ENCODE results near the gene FGGY.

Gene FGGY

GRCh38 chr1:59692591-59692990 lies 395.7 kb downstream of the FGGY start:
- Histone ChIP-seq H3K4me1 (ENCODE audit: control insufficient read depth, insufficient read depth, low read length) (peaks cover 6% of the 10 kb centered on the region), H3K9me3 (ENCODE audit: control insufficient read depth, low read length) (no peaks in the 10 kb centered on the region), H3K27me3 (ENCODE audit: control insufficient read depth, insufficient read depth, low read length, poor library complexity, severe bottlenecking) (no peaks in the 10 kb centered on the region), H3K36me3 (ENCODE audit: control insufficient read depth, insufficient read depth, low read length) (no peaks in the 10 kb centered on the region), H3K27ac (ENCODE audit: insufficient read depth, low read depth, low read length, poor library complexity, severe bottlenecking) (no peak overlapping the region), H3K4me3 (ENCODE audit: insufficient read depth, low read depth, low read length) (no peak overlapping the region)
- 85 to 93% methylated on average over 5 of the region's 5 CpGs for WGBS, 2 experiments

GRCh38 chr1:59693406-59693805 lies 396.5 kb downstream of the FGGY start:
- H3K9me3 ChIP-seq (ENCODE audit: control insufficient read depth, low read length) = no peaks in the 10 kb centered on the region
- peaks cover 14% of the 10 kb centered on the region for H3K4me1 ChIP-seq (ENCODE audit: control insufficient read depth, insufficient read depth, low read length)
- H3K36me3 ChIP-seq (ENCODE audit: control insufficient read depth, insufficient read depth, low read length) = no peaks in the 10 kb centered on the region
- 92 to 97% methylated on average over 5 of the region's 5 CpGs for WGBS, 2 experiments
- no peak overlapping the region for H3K4me3 ChIP-seq (ENCODE audit: insufficient read depth, low read depth, low read length)
- no peak overlapping the region for H3K27ac ChIP-seq (ENCODE audit: insufficient read depth, low read depth, low read length, poor library complexity, severe bottlenecking)
- H3K27me3 ChIP-seq (ENCODE audit: control insufficient read depth, insufficient read depth, low read length, poor library complexity, severe bottlenecking) = no peaks in the 10 kb centered on the region

GRCh38 chr1:59695252-59695651 lies 398.4 kb downstream of the FGGY start:
- no peak overlapping the region for H3K4me3 ChIP-seq (ENCODE audit: insufficient read depth, low read depth, low read length)
- H3K4me1 ChIP-seq (ENCODE audit: control insufficient read depth, insufficient read depth, low read length) = peaks cover 20% of the 10 kb centered on the region
- H3K27me3 ChIP-seq (ENCODE audit: control insufficient read depth, insufficient read depth, low read length, poor library complexity, severe bottlenecking) = no peaks in the 10 kb centered on the region
- 87 to 95% methylated on average over 5 of the region's 5 CpGs for WGBS, 2 experiments
- no peaks in the 10 kb centered on the region for H3K9me3 ChIP-seq (ENCODE audit: control insufficient read depth, low read length)
- no peak overlapping the region for H3K27ac ChIP-seq (ENCODE audit: insufficient read depth, low read depth, low read length, poor library complexity, severe bottlenecking)
- no peaks in the 10 kb centered on the region for H3K36me3 ChIP-seq (ENCODE audit: control insufficient read depth, insufficient read depth, low read length)

GRCh38 chr1:59696421-59697115 lies 399.7 kb downstream of the FGGY start:
- H3K4me1 ChIP-seq (ENCODE audit: control insufficient read depth, insufficient read depth, low read length) = peaks cover 20% of the 10 kb centered on the region
- no peaks in the 10 kb centered on the region for H3K9me3 ChIP-seq (ENCODE audit: control insufficient read depth, low read length)
- H3K4me3 ChIP-seq (ENCODE audit: insufficient read depth, low read depth, low read length) = no peak overlapping the region
- no peaks in the 10 kb centered on the region for H3K27me3 ChIP-seq (ENCODE audit: control insufficient read depth, insufficient read depth, low read length, poor library complexity, severe bottlenecking)
- 91 to 95% methylated on average over 8 of the region's 8 CpGs for WGBS, 2 experiments
- H3K27ac ChIP-seq (ENCODE audit: insufficient read depth, low read depth, low read length, poor library complexity, severe bottlenecking) = no peak overlapping the region
- H3K36me3 ChIP-seq (ENCODE audit: control insufficient read depth, insufficient read depth, low read length) = no peaks in the 10 kb centered on the region

- Histone ChIP-seq H3K9me3 (ENCODE audit: control insufficient read depth, low read length) (no peaks in the 10 kb centered on the region), H3K4me1 (ENCODE audit: control insufficient read depth, insufficient read depth, low read length) (peaks cover 20% of the 10 kb centered on the region), H3K27ac (ENCODE audit: insufficient read depth, low read depth, low read length, poor library complexity, severe bottlenecking) (no peak overlapping the region), H3K27me3 (ENCODE audit: control insufficient read depth, insufficient read depth, low read length, poor library complexity, severe bottlenecking) (no peaks in the 10 kb centered on the region), H3K4me3 (ENCODE audit: insufficient read depth, low read depth, low read length) (no peak overlapping the region), H3K36me3 (ENCODE audit: control insufficient read depth, insufficient read depth, low read length) (no peaks in the 10 kb centered on the region)
- 83 to 95% methylated on average over 7 of the region's 8 CpGs for WGBS, 2 experiments
Observed at GRCh38 chr1:59697150-59697800, 400.4 kb downstream of the FGGY start.

GRCh38 chr1:59698386-59698785 lies 401.5 kb downstream of the FGGY start:
- Histone ChIP-seq H3K4me1 (ENCODE audit: control insufficient read depth, insufficient read depth, low read length) (peaks cover 20% of the 10 kb centered on the region), H3K27ac (ENCODE audit: insufficient read depth, low read depth, low read length, poor library complexity, severe bottlenecking) (no peak overlapping the region), H3K4me3 (ENCODE audit: insufficient read depth, low read depth, low read length) (no peak overlapping the region), H3K36me3 (ENCODE audit: control insufficient read depth, insufficient read depth, low read length) (no peaks in the 10 kb centered on the region), H3K27me3 (ENCODE audit: control insufficient read depth, insufficient read depth, low read length, poor library complexity, severe bottlenecking) (no peaks in the 10 kb centered on the region), H3K9me3 (ENCODE audit: control insufficient read depth, low read length) (no peaks in the 10 kb centered on the region)
- WGBS, 2 experiments = 28 to 32% methylated on average over 4 of the region's 4 CpGs

GRCh38 chr1:59699227-59699847 lies 402.4 kb downstream of the FGGY start:
- H3K4me1 ChIP-seq (ENCODE audit: control insufficient read depth, insufficient read depth, low read length) = peaks cover 20% of the 10 kb centered on the region
- no peak overlapping the region for H3K27ac ChIP-seq (ENCODE audit: insufficient read depth, low read depth, low read length, poor library complexity, severe bottlenecking)
- H3K9me3 ChIP-seq (ENCODE audit: control insufficient read depth, low read length) = no peaks in the 10 kb centered on the region
- no peaks in the 10 kb centered on the region for H3K27me3 ChIP-seq (ENCODE audit: control insufficient read depth, insufficient read depth, low read length, poor library complexity, severe bottlenecking)
- 53 to 100% methylated on average over 3 to 5 of the region's 5 CpGs for WGBS, 2 experiments
- H3K36me3 ChIP-seq (ENCODE audit: control insufficient read depth, insufficient read depth, low read length) = no peaks in the 10 kb centered on the region
- no peak overlapping the region for H3K4me3 ChIP-seq (ENCODE audit: insufficient read depth, low read depth, low read length)

GRCh38 chr1:59701376-59701775 lies 404.5 kb downstream of the FGGY start:
- H3K4me3 ChIP-seq (ENCODE audit: insufficient read depth, low read depth, low read length) = no peak overlapping the region
- 90% methylated on average over 3 of the region's 3 CpGs for WGBS, 2 experiments

GRCh38 chr1:59703226-59703917 lies 406.5 kb downstream of the FGGY start:
- peaks cover 6% of the 10 kb centered on the region for H3K4me1 ChIP-seq (ENCODE audit: control insufficient read depth, insufficient read depth, low read length)
- H3K4me3 ChIP-seq (ENCODE audit: insufficient read depth, low read depth, low read length) = no peak overlapping the region
- H3K27ac ChIP-seq (ENCODE audit: insufficient read depth, low read depth, low read length, poor library complexity, severe bottlenecking) = no peak overlapping the region
- no peaks in the 10 kb centered on the region for H3K9me3 ChIP-seq (ENCODE audit: control insufficient read depth, low read length)
- H3K36me3 ChIP-seq (ENCODE audit: control insufficient read depth, insufficient read depth, low read length) = no peaks in the 10 kb centered on the region
- H3K27me3 ChIP-seq (ENCODE audit: control insufficient read depth, insufficient read depth, low read length, poor library complexity, severe bottlenecking) = no peaks in the 10 kb centered on the region
- 91 to 92% methylated on average over 1 of the region's 1 CpG for WGBS, 2 experiments

More at GRCh38 chr1:59701376-59701775, 404.5 kb downstream of the FGGY start:
- no peaks in the 10 kb centered on the region for H3K27me3 ChIP-seq (ENCODE audit: control insufficient read depth, insufficient read depth, low read length, poor library complexity, severe bottlenecking)
- H3K4me1 ChIP-seq (ENCODE audit: control insufficient read depth, insufficient read depth, low read length) = peaks cover 20% of the 10 kb centered on the region
- no peaks in the 10 kb centered on the region for H3K9me3 ChIP-seq (ENCODE audit: control insufficient read depth, low read length)
- no peak overlapping the region for H3K27ac ChIP-seq (ENCODE audit: insufficient read depth, low read depth, low read length, poor library complexity, severe bottlenecking)
- H3K36me3 ChIP-seq (ENCODE audit: control insufficient read depth, insufficient read depth, low read length) = no peaks in the 10 kb centered on the region

- Histone ChIP-seq H3K9me3 (ENCODE audit: control insufficient read depth, low read length) (no peaks in the 10 kb centered on the region), H3K27ac (ENCODE audit: insufficient read depth, low read depth, low read length, poor library complexity, severe bottlenecking) (no peak overlapping the region), H3K4me3 (ENCODE audit: insufficient read depth, low read depth, low read length) (no peak overlapping the region), H3K27me3 (ENCODE audit: control insufficient read depth, insufficient read depth, low read length, poor library complexity, severe bottlenecking) (no peaks in the 10 kb centered on the region), H3K4me1 (ENCODE audit: control insufficient read depth, insufficient read depth, low read length) (peaks cover under 1% of the 10 kb centered on the region), H3K36me3 (ENCODE audit: control insufficient read depth, insufficient read depth, low read length) (no peaks in the 10 kb centered on the region)
- WGBS, 2 experiments = 90 to 97% methylated on average over 5 to 6 of the region's 6 CpGs
Observed at GRCh38 chr1:59703918-59704378, 407.1 kb downstream of the FGGY start.

Measured in ectodermal cell (in vitro differentiated cells).